ENCODE measurements around the gene CACNA2D3.

CACNA2D3 gene

DNA sequence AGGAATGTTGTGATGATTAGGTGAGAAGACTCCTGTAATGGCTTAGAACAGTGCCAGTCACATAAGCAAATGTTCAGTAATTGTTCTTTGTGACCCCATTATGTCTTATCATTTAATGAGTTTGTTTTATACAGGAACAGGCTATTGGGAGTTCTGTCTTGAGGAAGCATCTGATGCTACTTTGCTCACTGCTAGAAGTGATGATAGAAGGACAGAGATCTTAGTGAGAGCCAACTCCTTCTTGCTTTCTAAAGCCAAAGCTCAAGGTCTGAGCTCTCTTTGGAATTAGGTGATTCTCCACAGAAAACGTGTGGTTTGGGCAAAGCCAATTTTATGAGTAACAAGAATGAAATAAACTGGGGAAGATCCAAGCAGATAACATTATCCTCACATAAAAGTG is 590.7 kb downstream of the CACNA2D3 start:
- no peak for DNase-seq

DNA sequence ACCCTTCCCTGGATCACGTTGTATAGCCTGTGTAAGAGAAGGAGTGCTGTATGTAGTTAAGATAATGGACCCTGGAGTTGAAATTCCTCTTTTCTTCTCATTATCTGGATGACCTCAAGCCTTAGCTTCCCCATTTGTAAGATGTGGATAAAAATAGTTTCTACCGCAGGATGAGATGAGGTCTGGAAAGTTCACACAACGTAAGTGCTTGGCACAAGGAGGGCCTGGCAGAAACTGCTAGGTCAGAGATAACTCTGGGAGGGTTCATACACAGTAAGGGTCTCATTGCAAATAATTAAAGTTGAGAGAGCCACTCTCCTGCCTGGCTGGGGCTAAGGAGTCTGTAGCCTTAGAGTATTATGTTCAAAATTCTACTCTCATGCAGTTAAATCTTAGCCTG is 591.1 kb downstream of the CACNA2D3 start:
- no peak for DNase-seq

DNA sequence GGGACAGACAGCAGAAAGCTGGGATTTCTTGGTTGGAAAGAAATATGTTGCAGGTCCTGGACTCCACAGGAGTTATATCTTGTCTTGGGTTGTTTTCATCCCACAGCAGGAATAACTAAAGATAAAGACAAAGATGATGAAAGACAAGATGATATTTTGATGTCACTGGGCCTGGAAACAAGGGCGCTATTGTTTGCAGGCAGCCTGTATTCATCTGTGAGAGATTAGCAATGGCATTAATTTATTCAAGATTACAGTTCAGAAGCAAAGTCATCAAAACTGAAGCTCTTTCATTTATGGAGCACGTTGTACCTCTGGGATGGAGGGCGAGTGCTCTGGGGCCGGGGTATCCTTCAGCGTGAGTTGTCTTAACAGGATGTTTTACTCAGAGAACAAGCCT is 591.7 kb downstream of the CACNA2D3 start:
- no peak for DNase-seq

DNA sequence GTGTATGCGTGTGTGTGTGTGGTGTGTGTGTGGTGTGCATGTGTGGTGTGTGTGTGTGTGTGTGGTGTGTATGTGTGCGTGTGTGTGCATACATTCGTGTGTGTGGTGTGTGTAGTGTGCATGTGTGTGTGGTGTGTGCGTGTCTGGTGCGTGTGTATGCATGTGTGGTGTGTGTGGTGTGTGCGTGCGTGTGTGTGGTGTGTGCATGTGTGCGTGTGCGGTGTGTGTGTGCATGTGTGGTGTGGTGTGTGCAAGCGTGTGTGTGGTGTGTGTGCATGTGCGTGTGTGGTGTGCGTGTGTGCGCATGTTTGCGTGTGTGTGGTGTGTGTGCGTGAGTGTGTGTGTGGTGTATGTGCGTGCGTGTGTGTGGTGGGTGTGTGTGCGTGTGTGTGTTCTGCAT is 595.2 kb downstream of the CACNA2D3 start:
- DNase-seq = no peak

DNA sequence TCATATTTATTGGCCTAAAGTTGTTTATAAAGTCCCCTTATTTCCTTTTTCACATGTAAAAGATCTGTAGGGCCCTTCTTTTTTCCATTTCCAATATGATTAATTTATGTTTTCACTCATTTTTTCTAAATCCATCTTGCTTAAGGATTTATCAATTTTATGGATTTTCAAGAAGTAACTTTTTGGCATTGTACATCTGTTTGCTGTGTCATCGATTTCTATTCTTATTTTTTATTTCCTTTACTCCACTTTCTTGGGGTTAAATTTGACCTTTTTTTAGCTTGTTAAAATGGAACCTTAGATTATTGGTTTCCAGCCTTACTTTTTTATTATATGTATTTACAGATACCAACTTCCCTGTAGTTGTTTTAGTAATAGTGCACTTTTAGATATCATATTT is 597.6 kb downstream of the CACNA2D3 start:
- DNase-seq = no peak

DNA sequence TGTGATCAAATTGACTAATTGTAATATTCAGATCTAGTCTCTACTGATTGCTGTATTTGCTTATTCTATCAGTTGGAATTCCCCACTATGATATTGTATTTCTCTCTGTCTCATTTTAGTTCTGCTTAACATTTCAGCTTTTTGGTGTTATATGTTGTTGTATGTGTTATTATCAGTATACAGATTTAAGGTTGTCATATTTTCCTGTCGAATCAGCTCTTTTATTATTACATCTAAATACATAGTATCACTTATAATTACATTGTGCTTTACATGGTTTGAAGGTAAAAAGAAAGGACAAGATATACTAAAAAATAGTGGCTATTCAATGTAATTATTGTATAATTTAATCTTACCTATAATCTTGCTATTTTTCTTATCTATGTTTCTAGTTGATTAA is 598.3 kb downstream of the CACNA2D3 start:
- no peak for DNase-seq

DNA sequence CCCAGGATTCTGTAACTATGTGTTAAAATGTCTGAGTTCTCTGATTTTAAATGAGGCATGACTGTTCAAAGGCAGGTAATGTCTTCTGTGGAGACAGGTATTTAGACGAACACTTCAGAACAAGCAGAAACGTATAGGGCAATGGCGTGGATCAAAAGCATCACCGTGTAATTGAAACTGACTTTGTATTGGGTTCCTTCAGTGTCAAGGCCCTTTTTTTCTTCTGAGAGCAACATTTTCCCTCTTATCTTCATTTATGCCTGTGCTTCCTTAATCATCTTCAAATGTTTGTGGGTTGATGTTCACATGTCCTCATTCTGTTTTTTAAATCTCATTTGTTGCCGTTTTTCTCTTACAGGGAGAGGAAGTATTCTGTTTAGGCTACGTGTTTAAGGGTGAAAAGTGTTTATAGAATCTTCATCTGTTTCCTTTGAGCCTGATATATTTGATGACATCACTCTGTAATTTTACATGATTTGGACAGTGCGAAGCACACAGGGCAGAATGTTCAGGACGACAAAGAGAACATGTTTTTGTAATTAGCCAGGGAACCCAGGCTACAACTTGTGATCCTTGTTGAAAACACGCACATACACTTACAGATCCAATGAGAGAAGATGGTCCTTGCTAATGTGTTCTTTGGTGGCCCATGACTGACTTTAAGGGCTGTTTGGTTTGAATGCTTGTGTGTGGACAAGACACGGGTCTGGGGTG is 609.5 kb downstream of the CACNA2D3 start:
- DNase-seq = no peak

DNA sequence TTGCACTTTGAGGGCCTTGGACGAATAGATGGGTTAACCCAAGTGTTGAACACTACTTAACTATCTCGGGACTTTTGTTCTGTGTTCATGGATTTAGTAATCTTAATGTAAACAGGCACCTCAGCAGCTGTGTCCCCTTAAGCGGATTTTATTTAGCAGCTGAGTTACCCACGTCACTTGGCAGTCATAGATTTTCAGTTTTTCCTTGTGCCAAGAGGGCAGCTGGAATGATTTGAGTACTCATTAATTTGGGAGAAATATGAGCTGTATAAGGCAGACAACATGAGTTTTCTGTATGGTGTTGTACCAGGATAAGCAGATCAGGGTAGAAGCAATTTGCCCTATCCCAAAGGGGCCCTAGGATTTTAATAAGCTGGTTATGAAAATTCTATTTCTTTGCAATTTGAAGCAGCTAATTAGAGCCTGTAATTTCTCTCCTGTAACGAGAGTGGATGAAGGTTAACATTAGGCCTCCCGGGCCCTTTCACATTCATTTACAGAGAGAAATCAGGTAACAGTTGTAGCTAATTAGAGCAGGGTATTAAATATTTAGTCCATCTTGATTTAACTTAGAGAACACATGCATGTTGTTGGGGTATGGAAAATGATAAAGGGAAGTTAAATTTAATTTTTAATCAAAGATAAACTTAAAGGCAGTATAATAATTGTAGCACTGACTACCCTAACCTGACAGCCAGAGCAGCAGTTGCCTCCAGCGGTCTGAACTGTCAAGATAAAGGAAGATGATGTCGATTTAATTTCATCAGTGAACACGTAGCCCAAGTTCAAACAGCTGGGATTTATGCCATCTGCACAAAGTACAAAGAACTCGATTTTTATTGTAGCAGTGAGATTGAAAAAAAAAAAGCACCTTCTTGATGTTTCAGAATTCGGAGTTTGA is 611.0 kb downstream of the CACNA2D3 start:
- no peak for DNase-seq

DNA sequence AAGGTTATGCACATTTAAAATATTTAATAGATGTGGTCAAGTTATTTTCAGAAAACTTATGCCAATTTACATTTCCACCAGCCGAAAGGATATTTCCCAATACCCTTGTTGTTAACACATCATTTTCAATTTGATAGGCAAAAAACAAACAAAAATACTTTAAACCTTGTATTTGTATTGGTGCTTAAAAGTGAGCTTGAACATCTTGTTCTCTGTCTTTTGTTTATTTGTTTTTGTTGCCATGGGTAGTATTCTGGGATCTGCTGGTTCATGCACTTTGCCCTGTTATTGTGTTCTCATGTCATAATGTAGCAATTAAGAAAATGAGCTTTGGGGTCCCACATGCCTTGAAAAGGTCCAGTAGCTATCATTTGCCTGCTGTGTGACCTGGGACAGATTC is 614.1 kb downstream of the CACNA2D3 start:
- no peak for DNase-seq

DNA sequence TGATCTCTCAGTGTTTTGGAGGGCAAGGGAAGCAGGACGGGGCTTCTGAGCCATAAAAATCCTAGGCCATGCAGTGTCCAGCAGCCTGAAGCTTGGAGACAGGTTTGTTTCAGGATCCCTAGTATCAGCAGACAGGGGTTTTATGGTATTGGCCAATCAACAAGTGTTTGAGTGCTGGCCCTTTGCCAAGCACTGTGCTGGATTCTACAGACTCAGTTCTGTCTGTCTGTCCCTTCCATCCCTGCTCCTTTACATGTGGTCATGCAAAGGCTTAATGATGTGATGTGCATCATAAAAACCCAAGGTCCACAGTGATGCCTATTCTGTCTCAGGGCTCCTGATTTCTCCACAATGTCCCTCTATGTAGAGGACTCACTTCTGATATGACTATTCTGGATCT is 621.4 kb downstream of the CACNA2D3 start:
- no peak for DNase-seq

DNA sequence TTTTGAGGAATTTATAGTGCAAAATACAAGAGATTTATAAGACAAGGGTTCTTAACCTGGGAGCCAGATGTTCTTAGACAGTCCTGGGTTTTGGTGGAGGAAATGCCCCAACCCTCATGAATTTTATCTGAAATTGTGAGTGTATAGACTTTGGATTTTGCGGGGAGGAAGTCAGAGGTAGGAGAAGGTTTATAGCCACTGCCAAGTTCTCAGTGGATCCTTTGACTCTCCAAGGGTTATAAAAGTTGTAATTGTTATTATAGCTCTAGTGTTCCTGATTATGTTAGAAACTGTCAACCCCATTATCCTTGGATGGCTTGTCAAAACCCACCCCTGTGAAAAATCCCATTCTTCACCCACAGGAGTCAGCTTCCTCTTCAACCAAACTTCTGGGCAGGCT is 621.9 kb downstream of the CACNA2D3 start:
- no peak for DNase-seq

DNA sequence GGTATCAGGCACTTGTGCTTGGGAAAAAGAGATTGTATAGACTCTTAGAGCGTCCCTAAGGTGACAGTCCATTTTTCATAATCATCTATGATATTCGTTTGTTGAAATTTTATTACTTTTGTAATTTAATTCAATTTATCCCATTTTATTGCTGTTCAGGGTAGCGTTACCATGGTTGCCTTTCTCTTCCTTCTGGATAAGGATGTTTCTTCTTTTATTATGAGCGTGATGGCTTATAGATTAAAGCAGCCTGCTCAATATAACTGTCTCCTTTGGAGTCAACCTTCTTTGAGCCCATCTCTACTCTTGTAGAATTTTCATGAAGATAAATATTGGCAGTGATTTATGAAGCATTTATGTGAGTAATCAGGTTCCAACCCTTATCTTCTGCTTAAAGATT is 623.5 kb downstream of the CACNA2D3 start:
- DNase-seq = no peak

DNA sequence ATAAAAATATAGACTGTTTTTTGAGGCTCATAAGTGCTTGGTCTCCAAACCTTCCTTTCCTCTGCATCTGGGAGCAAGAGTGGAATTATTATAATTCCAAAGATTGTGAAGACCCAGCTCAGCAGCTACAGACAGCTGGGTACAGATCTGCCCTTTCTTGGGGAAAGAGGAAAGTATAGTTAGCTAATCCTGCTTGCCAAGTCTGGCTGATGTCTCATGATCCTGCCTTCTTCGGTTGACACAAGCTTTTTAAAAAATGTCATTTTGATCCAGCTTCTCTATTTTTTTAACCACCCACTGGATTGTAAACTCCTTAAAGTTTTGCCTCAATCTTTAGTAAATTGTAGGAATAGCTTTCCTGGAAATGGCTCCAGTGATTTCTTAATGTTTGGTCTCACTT is 624.4 kb downstream of the CACNA2D3 start:
- DNase-seq = no peak

DNA sequence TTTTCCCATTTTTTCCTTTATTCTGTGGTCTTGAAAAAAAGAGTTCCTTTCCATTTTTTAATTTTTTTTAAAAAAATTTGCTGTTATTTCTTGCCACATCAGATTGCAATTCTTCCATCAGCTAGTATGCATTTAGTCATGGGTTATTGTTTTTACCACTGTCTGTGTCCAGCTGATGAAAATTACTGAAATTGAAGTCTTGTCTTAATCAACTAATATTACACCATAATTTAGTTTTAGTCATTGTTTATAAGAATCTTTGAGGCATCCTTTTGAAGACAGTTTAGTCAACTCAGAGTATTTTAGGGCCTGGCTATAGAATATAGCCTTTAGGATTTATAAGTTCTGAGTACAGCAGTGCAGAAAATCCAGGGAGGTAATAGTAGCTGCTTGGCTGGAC is 633.4 kb downstream of the CACNA2D3 start:
- no peak for DNase-seq

DNA sequence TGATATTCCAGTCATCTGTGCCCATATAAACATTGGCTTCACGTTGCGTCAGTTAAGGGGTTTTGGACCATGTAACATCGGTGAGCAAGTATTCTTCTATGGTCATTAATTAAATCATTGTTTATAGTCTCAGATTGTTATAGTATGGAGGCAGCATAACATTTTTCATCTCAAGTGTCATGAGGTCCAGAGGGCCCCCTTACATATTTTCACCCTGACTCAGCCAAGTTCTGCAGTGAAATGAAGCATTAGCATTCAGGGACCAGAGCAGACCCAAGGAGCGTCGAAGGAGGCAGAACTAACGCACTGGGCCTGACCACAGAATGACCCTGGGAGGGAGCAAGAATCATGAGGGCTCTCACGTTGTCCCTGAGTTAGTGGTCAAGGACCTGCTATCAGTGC is 634.0 kb downstream of the CACNA2D3 start:
- no peak for DNase-seq

DNA sequence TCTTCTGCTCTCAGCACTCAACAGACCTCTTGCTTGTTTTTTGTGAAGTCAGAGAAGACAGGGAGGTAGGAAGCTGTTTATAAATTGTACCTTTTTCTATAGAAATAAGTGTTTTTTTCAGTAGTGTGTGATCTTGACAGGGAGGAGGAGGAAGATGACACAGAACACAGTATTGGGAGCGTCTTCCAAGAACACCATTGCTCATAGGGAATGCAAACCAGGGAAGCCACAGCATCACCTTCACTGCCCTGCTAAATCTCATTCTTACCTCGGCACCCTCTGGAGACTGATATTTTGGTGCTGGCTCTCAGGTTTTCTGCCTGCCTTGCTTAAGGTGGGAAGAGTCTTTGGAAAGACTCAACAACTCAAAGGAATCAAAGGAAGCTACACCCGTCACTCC is 636.1 kb downstream of the CACNA2D3 start:
- no peak for DNase-seq

DNA sequence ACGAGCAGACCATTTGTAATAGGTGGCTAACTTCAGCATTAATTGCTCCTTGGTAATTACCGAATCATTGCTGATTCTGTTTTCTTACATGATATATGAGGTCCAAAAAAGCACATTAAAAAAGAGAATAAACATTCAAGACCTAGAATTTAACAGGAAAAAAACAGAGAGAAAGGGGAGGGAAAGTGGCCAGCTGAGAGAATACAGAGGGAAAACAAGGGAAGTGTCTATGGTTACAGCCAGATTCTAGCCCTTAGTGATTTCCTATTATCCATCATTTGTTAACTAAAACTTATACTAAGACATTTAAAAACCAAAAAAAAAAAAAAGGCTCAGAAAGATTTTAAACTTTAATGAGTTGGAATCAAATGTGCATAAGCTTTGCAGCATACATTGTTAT is 636.8 kb downstream of the CACNA2D3 start:
- no peak for DNase-seq

DNA sequence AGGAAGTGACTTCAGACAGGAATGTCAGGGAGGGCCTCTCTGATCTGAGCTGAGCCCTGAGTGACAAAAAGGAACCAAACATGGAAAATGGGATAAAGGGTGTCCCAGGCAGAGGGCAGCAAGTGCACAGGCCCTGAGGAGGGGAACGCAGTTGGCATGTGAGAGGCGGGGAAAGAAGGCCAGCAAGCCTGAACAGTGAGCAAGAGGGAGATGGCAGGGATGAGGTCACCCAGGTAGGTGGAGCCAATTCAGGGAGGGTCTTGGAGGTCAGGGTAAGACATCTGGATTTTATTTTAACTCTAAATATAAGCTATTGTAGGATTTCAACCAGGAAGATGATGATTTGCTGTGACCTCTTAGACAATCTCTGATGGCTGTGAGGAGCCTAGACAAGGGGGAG is 637.8 kb downstream of the CACNA2D3 start:
- no peak for DNase-seq

DNA sequence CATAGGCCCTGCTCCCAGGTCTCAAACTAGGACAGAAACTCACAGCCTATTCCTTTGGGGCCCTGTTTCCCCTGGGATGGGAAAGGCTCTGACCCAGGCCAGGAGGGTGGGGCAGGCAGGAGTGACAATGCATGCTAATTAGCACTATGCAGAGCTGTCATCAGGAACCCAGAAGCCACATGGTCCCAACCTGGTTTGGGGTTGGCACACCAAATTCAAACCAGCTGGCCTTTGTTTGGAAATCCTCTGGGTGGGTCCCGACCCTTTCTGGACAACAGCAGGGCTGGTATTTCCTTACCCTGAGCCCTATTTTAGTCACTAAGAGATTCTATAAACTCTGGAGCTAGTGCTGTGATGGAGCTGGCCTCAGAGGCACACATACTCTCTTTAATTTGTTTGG is 639.3 kb downstream of the CACNA2D3 start:
- DNase-seq = no peak

DNA sequence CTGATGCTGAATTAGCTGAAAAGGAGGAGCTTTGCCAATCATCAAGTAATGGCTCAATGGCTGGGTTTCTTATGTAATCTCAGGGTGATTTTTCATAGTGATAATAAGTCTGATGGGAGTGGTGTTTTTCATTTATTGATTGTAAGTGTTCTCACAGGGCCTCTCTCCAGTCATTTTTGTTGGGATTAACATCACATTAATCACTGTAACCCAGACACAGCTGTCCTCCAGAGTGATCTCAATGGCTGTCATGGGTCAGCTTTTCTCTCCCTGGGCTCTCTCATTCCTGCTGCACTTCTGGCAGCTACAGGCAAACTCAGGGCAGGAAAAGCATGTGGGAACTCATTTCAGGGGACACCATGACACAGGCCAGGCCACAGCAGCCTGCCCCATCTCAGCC is 642.6 kb downstream of the CACNA2D3 start:
- no peak for DNase-seq

DNA sequence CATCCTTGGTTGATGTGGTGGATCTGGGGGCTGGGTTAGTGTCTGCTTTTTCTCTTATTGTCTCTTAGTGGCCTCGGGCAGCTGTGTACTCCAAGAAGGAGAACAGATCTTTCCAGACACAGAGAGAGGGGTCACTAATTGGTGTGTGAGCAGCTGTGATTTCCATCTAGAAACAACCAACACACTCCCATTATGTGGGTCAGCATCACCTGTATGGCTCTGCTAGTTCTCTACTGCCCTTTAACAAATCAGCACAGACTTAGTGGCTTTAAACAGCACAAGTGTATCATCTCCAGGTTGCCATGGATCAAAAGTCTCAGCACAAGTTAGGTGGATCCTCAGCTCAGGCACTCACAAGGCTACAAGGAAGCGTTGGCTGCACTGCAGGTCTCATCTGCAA is 648.7 kb downstream of the CACNA2D3 start:
- DNase-seq = no peak

DNA sequence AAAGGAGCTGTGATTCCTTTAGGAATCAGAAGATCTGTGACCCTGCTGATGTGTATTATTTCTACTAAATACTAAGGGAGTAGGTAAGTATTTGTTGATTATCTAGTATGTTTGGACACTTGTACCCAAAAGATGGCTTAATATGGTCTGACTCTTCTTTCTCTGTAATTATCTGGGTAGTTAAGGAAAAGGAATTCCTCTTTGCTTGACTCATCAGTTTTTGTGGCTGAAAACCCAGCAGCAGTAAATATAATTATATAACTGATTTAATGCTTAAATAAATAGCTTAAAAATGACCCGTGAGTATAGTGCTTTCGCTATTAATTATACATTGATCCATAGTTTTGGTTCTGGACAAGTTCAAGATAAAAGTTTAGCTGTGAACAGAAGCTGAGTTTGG is 649.7 kb downstream of the CACNA2D3 start:
- DNase-seq = no peak

DNA sequence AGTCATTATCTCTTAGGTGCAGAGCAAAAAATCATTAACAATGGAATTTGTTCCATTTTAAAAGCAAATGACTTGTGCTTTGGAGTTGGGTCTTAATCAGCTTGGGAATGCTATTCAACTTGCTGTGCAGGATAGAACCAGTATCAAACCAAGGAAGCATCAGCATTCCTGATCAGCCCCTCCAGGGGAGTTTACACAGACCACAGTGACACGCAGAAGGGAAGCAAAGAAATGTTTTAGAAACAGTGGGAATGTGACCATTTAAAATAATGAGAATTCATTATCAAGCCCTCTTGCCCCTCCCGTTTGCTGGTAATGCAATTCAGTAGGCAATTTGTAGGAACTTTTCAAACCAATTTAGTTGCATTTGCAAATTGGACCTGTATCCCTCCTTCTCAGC is 650.4 kb downstream of the CACNA2D3 start:
- no peak for DNase-seq

DNA sequence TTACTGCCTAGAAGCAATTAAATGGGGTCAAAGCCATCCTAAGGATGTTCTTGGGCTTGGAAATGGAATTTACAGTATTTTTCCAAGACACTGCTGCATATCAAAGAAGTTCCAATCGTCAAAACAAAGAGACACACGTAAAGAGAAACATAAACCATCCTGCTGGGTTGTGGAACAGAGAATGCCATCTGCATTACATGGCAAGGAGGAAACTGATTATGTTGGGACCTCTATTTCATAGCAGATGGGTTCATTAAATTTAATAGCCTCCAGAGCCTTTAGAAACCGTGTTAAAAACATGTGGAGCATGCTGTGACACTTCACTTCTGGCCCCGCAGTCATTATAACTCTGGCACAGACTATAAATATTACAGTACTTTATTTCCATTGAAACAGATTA is 650.9 kb downstream of the CACNA2D3 start:
- no peak for DNase-seq

DNA sequence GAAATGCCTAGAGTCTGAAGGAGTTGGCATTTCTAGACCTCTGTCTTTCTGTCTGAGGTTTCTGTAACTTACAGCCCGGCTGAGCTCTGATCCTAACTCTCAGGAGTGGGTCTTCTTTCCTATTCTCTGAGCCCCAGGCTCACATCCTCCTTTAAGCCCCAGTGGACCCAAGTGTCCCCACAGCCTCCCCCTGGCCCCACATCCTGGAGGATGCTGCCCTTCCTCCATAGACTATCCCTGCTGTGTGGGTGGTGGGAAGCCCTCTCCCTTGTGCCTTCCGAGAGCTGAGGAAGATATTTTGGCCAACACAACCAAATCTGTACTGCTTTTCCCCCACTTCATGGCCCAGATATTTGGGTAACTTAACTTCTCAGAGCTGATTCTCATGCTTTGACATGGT is 654.2 kb downstream of the CACNA2D3 start:
- no peak for DNase-seq

Data from SIG-M5 (cell line).